Measurements from ENCODE around the gene THTPA.

THTPA gene

GRCh38 chr14:23539248-23540140 lies 16.6 kb upstream of the THTPA start:
- TF ChIP-seq CTCF (conservative IDR thresholded peaks at IDR 0.05; ENCODE audit: control insufficient read depth, insufficient read depth, low read depth, low read length) = peak; percentile 80
- H3K4me3 ChIP-seq (ENCODE audit: control insufficient read depth, low read depth, low read length) = no peak overlapping the region
- peak; percentile 49 for DNase-seq (ENCODE audit: low read depth)

DNA sequence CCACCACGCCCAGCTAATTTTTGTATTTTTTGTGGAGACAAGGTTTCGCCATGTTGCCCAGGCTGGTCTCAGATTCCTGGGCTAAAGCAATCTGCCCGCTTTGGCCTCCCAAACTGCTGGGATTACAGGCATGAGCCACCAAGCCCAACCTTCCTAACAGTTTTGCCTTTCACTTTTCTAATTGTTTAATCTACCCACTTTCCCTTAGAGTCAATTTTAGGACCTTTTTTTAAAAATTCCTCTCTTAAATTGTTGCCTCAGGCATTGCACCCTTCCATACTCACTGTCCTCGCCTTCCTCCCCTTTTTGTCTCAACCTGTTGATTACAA lies 16.0 kb upstream of the THTPA start:
- no peak for TF ChIP-seq CTCF (conservative IDR thresholded peaks at IDR 0.05; ENCODE audit: control insufficient read depth, insufficient read depth, low read depth, low read length)
- no peak overlapping the region for H3K4me3 ChIP-seq (ENCODE audit: control insufficient read depth, low read depth, low read length)
- no peak for DNase-seq (ENCODE audit: low read depth)

DNA sequence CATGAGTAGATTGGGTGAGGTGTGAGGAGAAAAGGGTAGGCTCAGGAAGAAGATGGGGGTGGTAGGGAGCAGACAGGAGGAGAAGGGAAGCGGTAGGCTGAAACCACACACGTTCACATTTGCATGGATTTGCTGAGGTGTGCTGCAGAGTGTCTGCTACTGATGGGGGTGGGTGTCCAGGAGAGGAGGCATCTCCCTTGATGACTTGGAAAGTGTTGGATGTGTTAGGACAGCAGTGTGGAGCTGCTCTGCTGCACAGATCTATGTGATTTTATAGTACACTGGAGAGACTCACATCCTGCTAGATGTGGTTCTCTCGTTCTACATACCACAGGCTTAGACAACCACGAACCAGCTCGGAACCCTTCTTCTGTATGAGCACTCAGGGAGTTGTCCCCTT lies 13.8 kb upstream of the THTPA start:
- DNase-seq (ENCODE audit: low read depth) = no peak
- TF ChIP-seq CTCF (conservative IDR thresholded peaks at IDR 0.05; ENCODE audit: control insufficient read depth, insufficient read depth, low read depth, low read length) = no peak
- H3K4me3 ChIP-seq (ENCODE audit: control insufficient read depth, low read depth, low read length) = no peak overlapping the region

DNA sequence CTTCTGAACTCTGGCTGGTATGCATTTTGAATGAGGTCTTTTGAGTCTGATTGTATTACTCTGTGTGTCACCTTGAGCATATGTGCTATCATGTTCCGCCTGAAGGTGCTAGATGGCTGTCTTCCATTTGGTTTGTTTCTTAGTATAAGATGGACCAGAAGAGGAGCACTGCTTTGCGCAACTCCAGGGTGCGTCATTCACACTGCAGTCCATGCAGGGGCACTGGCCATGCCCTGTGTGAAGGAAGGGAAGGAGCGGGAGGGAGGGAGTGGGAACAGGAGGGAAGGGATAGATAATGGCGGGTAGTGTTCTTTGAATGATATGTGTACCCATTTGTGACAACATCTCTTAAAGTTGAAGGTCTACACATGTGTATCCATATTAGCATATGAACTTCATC lies 12.7 kb upstream of the THTPA start:
- TF ChIP-seq CTCF (conservative IDR thresholded peaks at IDR 0.05; ENCODE audit: control insufficient read depth, insufficient read depth, low read depth, low read length) = no peak
- no peak for DNase-seq (ENCODE audit: low read depth)

DNA sequence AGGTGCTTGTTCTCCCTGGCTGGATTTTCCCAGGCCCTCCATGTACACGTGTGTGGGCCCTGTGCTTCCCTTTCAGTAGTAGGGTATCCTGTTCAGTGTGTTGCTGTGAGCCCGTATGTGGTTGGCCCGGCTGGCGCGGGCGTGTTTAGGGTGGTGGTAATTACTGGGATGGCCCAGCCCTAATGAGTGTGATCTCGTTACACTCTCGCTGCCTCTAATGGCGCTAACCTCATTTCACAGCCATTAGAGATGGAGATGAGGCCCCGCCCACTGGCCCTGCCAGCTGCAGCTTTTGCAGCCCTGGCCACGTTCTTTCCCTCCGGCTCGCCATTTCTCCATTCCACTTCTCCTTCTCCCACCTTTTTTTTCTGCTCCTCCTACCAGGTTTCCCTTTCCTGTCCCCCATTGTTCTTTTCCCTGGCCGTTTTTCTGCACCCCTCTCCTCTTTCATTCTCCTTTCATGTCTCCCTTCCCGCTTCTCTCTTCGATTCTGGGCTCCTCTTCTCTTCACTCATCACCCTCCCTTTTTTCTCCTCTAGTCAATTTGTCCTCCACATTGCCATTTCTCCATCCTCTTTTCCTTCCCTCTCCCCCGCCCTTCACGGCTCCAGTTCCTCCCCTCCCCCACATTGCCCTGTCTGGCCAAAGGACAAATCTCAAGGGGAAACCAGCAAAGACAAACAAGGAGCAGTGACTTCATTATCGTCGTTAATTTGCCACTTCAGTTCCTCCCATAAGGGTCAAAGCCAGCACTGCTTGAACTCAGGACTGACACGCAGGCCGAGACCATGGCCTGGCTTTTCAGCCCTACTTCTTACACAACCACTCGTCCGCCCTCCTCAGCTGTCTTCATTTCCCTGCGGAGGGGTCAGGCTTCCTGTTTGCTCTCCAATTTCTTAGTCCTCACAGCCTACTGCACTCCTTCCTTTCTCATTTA lies 11.3 kb upstream of the THTPA start:
- no peak overlapping the region for H3K4me3 ChIP-seq (ENCODE audit: control insufficient read depth, low read depth, low read length)
- TF ChIP-seq CTCF (conservative IDR thresholded peaks at IDR 0.05; ENCODE audit: control insufficient read depth, insufficient read depth, low read depth, low read length) = no peak
- DNase-seq (ENCODE audit: low read depth) = no peak

More for the DNA sequence above, 12.7 kb upstream of the THTPA start:
- H3K4me3 ChIP-seq (ENCODE audit: control insufficient read depth, low read depth, low read length) = no peak overlapping the region

DNA sequence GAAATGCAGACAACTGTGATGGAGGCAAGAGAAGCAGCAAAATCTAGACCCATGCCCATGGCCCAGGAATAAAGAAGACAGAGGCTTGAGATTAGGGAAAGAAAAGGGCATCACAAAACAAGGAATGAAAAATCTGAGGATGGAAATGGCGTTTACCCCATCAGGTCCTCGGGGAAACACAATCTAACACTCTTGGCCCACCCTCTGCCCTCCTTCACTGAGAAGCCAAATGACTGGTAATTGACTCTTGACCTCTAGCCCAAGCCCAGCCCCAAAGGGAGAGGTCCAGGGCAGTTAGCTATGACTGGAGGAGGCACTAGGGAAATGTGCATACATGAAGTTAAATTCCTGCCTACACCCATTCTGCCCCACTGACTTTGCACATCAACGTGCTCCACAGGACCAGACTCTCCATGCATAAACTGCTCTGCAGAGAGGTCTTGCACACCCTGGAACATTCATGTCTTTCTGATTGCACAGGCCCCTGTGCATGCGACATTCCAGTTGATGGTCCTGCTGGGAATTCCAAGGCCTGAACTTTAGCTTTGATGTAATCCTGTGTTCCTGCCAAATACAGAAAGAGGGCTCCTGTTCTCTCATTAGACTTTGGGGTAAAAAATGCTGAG lies 10.2 kb upstream of the THTPA start:
- no peak overlapping the region for H3K4me3 ChIP-seq (ENCODE audit: control insufficient read depth, low read depth, low read length)
- no peak for DNase-seq (ENCODE audit: low read depth)
- TF ChIP-seq CTCF (conservative IDR thresholded peaks at IDR 0.05; ENCODE audit: control insufficient read depth, insufficient read depth, low read depth, low read length) = no peak
